ENCODE measurements around the gene ASPSCR1. TPM values are rescaled to one million over a fixed set of nuclear protein-coding genes. Genes with fewer than 3 reads are reported as not detected.

ASPSCR1 gene
- total and polyA plus RNA-seq, 2 of the 4 experiments (the other 2 are of a cell fraction) = 7.2 to 17.2 TPM

DNA sequence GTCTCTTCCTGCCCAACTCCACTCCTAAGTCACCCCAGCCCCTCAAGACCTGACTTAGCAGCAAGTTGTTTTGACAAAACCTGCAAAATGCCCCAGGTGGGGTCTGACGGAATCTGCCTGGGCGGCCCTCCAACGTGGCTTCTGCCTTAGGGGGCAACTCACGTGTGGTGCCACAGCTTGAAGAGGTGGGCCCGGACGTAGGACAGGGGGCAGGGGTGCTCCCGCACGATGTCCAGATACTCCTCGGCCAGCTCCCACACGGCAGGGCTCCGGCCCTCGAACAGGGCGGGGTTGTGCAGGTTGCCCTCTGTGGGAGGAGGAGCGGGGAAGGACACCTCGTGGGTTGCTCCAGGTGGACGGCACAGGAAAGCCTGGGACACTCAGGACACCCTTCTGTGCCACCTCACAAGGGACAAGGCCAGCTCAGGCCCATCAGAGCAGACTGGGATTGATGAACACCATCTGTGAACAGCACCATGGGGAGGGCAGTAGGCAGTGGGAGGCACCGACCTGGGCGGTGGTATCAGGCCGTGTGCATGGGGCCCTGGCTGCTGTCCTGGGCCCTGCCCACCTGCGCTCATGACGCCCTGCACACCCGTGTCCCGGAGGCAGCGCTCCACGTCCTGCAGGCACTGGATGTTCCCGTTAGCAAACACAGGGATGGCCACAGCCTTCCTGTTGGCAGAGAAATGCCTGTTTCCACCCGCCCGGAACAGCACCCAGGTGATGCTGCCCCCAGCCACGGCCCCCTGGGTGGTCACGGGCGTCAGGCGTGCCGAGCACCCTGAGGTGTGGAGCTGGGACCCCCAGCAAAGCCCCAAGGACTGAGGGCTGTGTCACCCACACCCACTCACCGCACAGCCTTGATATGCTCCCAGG lies 83.9 kb downstream of the ASPSCR1 start:
- Histone ChIP-seq H3K4me3 (ENCODE audit: insufficient read depth, low read depth, low read length) (no peak overlapping the region), H2AK5ac (ENCODE audit: low read depth, low read length) (no peak overlapping the region), H2BK120ac (ENCODE audit: low read depth, low read length) (no peak overlapping the region), H2BK15ac (ENCODE audit: low read depth, low read length) (no peak overlapping the region), H4K20me1 (ENCODE audit: insufficient read depth, low read length) (peaks cover 3% of the 10 kb centered on the region; the same call in 1 of the 2 replicates), H3K23ac (ENCODE audit: low read depth, low read length) (no peak overlapping the region), H4K5ac (ENCODE audit: low read depth, low read length) (no peak overlapping the region), H3K27me3 (ENCODE audit: control insufficient read depth, insufficient read depth, low read length) (no peaks in the 10 kb centered on the region), H3K56ac (ENCODE audit: extremely low read depth, insufficient read depth, low read length) (no peak overlapping the region), H2AFZ (replicated peaks; ENCODE audit: low read length, poor library complexity) (no peak overlapping the region), H2AK9ac (replicated peaks; ENCODE audit: low read depth, low read length, poor library complexity) (peak overlapping the region; percentile 61), H3K9ac (ENCODE audit: low read depth, low read length) (no peak overlapping the region), H3K4ac (ENCODE audit: low read depth, low read length) (no peak overlapping the region), H3K9me3 (ENCODE audit: control insufficient read depth, insufficient read depth, low read length) (no peaks in the 10 kb centered on the region), H3K27ac (ENCODE audit: insufficient read depth, low read length) (no peak overlapping the region), H4K8ac (ENCODE audit: low read depth in 2 of 2, low read length in 2 of 2) (no peak overlapping the region), H2BK5ac (ENCODE audit: low read depth, low read length, poor library complexity, severe bottlenecking) (no peak overlapping the region), H3K4me2 (ENCODE audit: low read depth, low read length) (no peak overlapping the region), H3K14ac (replicated peaks; ENCODE audit: low read depth, low read length) (no peak overlapping the region), H3K18ac (ENCODE audit: low read depth, low read length) (no peak overlapping the region), H3K4me1 (ENCODE audit: control insufficient read depth, insufficient read depth, low read length) (peaks cover 10% of the 10 kb centered on the region), H3K36me3 (ENCODE audit: control insufficient read depth, insufficient read depth, low read length) (peaks cover 64% of the 10 kb centered on the region), H2BK20ac (ENCODE audit: low read depth, low read length) (no peak overlapping the region), H4K91ac (ENCODE audit: insufficient read depth, low read depth, low read length) (no peak overlapping the region), H3K9me1 (ENCODE audit: insufficient read depth, low read length) (no peaks in the 10 kb centered on the region), H3K79me1 (ENCODE audit: low read depth in 1 of 2, low read length in 2 of 2) (peaks cover 5 to 32% of the 10 kb centered on the region in 2 experiments; a peak in 3 of 4 replicates)
- TF ChIP-seq MAFK (IDR thresholded peaks at IDR 0.05; ENCODE audit: low read depth, low read length) = no peak
- TF ChIP-seq BHLHE40 (IDR thresholded peaks at IDR 0.05; ENCODE audit: low read depth, low read length) = no peak
- no peak for TF ChIP-seq POLR2A (IDR thresholded peaks at IDR 0.05; ENCODE audit: low read depth, low read length)
- no peak for TF ChIP-seq SMC3 (IDR thresholded peaks at IDR 0.05; ENCODE audit: low read depth, low read length)
- intact Hi-C loops (cut with micrococcal nuclease) = no loop called here
- dilution Hi-C loops (cut with HindIII; ENCODE audit: low sequenced_read_pairs, unreplicated experiment) = no loop called here
- no peak for ATAC-seq (ENCODE audit: low read depth)
- 92% methylated on average over 21 of the region's 34 CpGs; no CpG with 5 or more reads in 1 of the 2 experiments for WGBS, 2 experiments (ENCODE audit: extremely low coverage in 2 of 2, insufficient read length in 1 of 2)
- ChIA-PET POLR2A (ENCODE audit: unreplicated experiment) (no interaction called here), CTCF (no interaction called here)
- DNase-seq = no peak
- in situ Hi-C loops (cut with MboI; ENCODE audit: low sequenced_read_pairs) = no loop called here
- no TSS peak for BruUV-seq (replicated peaks)
